Measurements from ENCODE around the gene FES.
"Not testable (repeated sequence)": the region's sequence is repeated elsewhere in the genome, so short reads cannot be mapped to it uniquely, and the experiment has no call there.

The FES gene

DNA sequence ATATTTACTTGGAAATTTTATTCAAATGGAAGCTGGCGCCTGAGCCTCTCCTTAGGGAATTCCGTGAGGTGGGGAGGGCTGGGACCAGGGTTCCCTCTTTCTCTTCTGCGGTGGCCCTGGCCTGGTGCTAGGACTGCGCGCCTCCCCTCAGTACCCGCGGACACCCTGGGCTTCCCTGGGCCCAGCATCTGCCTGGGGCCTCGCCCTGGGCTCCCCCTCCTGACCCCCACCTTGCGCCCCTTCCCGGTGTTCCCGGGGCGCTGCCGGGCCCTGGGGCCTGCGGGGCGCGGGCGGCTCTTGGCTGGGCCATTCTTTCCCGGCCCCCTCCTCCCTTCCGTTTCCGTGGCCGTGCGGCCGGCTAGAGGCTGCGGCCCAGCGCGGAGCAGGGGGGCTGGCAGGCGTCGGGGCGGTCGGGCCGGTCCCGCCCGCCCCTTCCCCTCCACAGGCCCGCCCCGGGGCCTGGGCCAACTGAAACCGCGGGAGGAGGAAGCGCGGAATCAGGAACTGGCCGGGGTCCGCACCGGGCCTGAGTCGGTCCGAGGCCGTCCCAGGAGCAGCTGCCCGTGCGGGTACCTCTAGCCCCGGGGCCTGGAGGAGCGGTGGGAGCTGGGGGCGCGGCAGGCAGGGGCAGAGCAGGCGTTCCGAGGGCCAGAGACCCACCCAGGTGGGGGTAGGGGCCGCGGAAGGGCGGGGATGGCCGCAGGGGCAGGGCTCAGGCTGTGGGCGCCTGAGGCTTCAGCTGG lies at the start of gene FES:
FES (plus strand) TSS at position 529 of the 743 bp plus-strand sequence. CDS start 542 bp downstream, outside the sequence.
- peak; percentile 78 for DNase-seq (ENCODE audit: low spot score)

DNA sequence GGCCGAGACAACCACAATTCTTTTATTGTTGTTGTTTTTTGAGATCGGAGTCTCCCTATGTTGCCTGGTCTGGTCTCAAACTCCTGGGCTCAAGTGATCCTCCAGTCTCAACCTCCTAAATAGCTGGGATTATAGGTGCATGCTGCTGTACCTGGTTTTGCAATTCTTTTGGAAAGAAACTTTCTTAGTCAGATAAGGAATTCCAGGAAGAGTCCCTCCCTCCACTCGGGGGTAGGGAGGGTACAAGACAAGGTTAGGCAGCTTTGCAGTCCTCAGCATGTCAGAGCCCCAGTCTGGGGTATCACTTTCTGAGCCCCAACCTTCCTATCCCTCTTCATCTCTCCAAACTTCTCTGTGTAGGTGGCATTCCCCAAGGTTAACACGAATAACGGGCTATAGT lies 49.7 kb upstream of the FES start:
- DNase-seq (ENCODE audit: low spot score) = no peak

DNA sequence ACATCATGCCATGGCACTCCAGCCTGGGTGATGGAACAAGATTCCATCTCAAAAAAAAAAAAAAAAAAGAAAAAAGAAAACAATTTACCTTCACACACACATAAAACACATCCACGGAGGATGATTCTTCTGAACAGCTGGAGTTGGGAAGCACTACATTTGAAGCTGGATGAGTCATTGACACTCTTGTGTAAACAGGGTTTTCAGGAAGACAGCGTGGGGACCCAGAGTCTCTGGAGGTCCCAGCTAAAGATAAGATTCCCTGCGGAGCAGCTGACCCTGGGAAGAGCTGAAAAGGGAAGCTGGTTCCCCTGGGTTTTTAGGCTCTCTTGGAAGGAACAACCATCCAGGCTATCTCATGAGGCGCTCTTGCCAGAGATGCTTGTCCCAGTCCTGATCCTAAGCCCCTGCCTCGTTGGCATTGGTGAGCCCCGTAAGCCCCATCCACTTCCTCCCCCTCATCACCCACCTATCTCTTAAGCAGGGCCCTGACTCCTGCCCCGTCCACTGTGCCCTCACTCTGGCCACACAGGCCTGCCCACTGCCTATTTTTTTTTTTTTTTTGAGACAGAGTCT lies 47.9 kb upstream of the FES start:
- no peak for DNase-seq (ENCODE audit: low spot score)

DNA sequence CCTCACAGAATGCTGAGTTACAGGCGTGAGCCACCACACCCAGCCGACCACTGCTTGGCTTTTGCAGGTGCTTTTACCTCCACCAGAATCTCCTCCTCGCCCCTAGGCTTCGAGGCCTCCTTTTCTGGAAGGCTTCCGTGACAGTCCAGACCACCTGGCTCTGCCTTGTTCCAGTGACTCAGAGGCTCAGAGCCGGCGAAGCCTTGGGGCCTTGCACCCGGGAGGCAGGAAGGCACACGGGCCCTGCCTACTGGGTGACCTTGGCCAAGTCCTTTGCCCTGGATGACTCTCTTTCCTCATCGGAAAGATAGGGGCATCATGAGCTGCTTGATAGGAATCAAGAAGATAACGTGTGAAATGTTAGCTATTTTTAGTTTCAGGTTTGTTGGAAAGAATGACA lies 47.2 kb upstream of the FES start:
- no peak for DNase-seq (ENCODE audit: low spot score)

DNA sequence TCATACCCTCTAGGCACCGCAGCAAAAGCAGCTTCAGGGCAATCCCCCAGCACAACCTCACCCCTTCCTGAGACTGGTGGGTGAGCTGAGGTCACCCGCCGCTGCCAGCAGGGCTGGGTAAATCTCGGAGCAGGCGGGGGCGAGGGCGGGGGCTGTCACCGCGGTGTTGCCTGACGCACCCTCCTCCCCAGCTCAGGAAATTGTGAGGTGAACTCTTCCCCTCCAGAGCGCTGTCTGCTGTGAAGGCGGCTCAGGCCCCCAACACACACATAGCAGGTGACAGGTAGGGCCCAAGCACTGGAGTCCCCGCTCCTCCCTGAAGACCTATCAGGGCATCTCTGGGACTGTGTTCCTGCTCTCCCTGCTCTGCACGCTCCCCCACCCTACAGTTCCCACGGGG lies 46.2 kb upstream of the FES start:
- no peak for DNase-seq (ENCODE audit: low spot score)

DNA sequence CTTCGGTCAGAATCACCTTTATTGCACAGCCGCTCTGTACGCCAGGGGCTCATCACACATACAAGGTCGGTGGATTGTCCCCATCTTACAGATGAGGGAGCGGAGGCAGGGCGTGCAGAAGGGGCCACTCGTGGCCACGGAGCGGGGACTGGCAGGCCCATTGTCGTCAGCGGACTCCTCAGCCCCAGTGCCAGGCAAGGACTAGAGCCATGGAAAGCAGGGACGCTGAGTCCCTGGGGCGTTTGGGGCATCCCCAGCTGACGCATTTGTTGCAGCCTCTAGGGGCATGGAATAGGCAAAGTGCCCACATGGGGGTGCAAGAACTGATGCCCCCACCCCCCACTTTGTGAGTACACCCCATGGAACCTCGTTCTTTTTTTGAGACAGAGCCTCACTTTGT lies 45.8 kb upstream of the FES start:
- no peak for DNase-seq (ENCODE audit: low spot score)

DNA sequence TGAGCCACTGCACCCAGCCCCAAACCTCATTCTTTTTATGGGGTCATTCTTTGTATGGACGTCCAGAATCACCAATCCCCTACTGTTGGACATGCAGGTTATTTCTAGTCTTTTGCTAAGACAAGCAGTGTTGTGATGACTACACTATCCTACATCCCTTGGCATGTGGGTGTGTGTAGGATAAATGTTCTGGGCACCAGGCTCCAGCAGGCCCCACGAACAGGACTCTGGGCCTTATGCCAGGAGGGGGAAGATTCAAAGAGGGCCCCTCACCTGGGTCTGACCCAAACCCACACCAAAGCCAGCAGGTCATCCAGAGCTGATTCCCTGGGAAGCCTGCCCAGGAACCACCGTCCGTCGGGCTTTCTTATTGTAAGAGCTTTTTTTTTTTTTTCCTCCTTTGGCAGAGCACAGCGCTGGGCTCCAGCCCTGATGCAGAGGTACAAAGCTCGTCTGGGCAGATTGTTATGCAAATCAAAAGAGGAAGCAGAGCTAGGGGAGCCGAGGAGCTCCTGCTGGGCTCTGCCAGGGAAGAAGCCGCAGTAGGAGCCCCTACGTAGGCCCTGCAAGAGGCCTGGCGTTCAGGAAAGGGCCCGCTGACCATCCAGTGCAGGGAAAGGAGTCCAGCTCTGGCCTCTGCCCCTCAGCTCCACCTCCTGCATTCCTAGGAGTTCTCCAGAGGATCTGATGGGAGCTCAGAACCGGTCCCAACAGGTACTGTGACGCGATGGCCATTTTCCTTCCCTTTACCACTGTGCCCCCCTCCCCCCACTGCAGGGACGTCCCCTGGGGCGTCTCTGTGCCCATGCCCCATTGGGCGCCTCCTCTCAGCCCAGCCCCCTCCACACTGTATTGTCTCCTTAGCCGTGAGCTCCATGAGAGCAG lies 44.9 kb upstream of the FES start:
- peak; percentile 67 for DNase-seq (ENCODE audit: low spot score)

DNA sequence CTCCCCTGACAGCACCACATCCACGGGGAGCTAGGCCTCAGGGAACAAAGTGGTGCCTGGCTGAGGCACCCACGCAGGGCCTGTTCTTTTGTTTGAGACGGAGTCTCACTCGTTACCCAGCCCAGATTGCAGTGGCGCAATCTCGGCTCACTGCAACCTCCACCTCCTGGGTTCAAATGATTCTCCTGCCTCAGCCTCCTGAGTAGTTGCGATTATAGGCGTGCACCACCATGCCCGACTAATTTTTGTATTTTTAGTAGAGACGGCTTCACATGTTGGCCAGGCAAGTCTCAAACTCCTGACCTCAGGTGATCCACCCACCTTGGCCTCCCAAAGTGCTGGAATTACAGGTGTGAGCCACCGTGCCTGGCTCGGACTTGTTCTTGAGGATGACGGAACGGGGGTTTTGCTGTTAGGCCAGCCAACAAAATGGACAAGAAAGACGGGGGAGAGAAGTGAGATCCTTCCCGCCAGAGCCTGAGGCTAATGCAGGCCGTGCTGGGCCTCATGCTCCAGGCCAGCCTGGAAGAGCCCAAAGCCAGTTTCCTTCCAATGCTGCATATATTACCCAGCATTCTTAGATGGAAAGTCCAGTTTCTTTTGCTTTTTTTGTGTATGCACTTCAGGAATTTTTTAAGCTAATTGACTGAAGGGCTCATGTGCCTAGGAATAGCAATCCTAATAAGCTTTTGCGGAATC lies 44.0 kb upstream of the FES start:
- DNase-seq (ENCODE audit: low spot score) = no peak

DNA sequence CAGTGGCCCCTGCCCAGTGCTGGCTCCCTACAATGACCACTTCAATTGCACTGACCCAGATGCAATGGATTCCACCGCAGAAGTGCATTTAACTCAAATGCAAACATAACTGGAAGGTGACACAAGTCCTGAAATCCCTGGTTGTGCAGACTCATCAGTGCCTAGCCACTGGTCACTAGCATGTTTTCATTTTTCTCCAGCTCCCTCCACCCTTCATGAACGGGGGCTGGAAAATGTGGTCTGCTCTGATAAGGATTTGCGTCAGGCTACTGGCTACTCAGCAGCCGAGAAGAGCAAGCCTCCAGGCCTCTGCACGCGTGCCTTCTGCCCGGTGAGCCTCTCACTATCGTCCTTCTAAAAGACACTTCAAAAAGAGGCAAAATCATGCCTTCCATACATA lies 43.4 kb upstream of the FES start:
- no peak for DNase-seq (ENCODE audit: low spot score)

DNA sequence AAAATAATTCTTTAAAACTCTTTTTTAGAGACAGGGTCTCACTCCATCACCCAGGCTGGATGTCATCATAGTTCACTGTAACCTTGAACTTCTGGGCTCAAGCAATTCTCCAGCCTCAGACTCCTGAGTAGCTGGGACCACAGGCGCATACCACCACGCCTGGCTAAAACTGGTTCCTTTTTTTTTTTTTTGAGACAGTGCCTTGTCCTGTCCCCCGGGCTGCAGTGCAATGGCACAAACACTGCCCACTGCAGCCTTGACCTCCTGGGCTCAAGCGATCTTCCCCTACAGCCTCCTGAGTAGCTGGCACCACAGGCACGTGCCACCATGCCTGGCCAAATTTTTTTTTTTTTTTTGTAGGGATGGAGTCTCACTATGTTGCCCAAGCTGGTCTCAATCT lies 39.6 kb upstream of the FES start:
- DNase-seq (ENCODE audit: low spot score) = no peak

DNA sequence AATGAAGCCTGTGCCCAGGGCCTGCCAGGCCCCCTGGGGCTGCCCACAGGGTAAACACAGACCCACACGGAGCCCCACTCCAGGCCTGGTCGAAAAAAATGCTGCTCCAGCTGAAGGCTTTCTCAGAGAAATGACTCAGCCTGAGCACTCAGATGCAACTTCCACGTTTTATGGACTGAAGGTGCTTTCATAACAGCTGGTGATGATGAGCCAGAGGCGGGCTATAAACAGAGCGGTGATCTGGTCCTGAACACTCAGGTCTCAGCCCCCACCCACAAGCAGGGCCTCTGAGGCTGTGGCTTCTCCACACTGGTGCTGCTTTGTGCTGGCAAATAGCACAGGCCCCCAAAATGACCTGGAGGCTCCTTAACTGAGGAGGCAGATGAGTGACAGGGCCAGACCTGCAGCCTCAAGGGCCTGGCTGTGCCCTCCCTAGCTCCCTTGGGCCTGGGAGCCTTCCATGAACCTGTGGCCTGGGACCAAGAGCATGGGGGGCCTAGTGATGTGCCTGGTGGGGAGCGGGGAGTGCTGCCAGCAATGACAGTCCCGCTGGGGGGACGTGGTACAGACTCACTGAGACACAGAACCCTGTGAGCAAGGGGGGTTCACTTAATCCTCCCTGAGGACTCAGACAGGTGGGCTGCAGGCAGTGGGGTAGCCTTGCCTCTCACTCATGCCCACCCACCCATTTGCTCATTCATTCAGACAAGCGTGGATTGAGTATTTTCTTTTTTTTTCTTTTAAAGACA lies 38.9 kb upstream of the FES start:
- no peak for DNase-seq (ENCODE audit: low spot score)

DNA sequence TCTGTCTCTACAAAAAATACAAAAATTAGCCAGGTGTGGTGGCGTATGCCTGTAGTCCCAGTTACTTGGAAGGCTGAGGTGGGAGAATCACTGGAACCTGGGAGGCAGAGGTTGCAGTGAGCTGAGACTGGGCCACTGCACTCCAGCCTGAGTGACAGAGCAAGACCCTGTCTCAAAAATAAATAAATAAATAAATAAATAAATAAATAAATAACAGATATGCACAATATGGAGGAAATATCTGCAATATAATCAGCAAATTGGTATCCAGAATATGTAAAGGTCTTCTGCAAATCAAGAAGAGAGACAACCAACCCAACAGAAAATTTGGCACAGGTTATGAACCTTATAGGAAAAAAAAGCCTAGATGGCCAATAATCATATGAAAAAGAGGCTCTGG lies 34.9 kb upstream of the FES start:
- DNase-seq (ENCODE audit: low spot score) = not testable (repeated sequence)

DNA sequence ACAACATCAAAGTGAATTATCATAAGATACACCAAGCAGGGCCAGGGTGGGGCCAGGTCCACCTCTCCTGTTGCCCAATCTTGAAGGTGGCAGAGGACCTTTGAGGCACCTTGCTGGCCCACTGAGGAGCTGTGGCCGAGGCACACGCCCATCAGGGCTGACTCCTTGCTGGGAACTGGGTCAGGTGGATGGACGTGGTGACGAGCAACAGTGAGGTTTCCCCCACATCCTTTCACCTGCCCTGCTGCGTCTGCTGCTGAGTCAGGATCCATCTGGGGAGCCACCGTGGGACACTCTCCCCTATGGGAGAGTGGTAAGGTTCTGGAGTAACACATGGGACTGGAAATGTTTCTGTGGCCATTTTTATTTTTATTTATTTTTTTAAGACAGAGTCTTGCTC lies 33.2 kb upstream of the FES start:
- DNase-seq (ENCODE audit: low spot score) = no peak

DNA sequence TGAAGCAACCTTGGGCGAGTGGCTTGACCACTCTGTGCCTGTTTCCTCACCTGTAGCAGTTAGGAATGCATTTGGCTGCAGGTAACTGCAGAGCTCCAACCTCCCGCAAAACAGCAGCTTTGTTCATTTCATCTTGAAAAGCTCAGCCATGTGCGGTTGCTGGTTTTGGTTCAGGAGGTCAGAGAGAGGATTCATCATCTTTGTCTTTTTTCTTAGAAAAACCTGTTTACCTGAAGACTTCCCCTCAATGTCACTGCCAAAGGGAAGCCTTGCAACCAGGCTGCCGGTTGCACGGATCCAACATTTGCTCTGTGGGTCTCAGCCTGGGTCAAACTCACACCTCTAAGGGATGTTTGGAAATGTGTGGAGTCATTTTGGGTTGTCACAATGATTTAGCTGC lies 32.4 kb upstream of the FES start:
- DNase-seq (ENCODE audit: low spot score) = no peak

DNA sequence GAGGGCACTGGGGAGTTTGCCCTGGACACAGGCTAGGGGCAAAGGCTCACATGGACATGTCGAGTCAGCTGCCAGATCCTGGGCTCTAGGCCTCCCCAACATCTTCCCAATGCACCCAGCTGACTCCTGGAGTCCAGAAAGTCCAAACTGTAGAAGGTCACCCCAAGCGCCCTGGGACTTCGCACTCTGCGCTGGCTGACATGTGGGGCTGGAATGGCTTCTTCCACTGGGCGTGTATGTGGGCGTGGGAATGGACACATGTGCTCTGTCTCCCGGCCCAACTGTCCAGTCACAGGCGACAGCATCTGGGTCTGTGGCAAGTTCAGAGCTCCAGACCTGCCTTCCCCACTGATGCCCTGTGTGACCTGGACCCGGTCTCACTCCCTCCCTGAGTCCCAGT lies 29.2 kb upstream of the FES start:
- DNase-seq (ENCODE audit: low spot score) = no peak

DNA sequence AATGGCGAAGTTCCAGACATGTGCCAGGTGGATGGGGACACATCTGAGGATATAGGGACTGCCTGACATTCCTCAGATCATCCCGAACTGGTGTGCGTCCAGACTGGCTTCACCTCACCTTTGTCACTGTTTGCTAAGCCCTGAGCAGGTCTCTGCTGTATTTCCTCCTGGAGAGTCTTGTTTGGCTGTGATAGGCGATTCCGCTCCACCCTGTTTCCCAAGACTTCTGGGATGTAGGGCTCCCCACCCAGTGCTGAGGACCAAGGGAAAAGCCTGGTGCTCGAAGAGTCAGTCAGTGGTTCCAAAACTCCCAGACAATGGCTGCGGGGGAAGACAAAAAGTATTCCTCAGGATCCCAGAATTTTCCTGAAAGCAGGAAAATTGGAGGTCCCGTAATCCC lies 27.0 kb upstream of the FES start:
- DNase-seq (ENCODE audit: low spot score) = no peak

DNA sequence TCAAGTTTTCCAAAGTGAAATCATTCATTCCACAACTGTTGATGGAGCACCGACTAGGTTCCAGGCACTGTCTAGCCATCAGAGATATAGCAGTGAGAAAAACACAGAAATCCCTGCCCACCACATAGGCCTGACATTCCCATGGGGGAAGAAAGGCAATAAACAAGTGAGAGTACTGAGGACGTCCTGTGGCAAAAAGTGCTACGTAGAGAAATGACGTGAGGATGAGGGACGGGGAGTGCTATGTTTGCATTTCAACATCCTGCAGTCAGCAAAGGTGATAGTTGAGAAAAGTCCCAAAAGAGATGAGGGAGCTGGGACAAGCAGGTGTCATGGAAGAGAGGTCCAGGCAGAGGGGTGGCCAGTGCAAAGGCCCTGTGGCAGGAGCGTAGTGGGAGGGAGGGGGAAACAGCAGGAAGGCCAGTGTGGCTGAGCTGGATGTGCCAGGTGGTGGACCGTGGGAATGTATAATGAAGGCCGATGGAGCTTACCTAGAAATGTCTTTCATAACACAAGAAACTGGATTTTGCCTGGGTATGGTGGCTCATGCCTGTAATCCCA lies 26.3 kb upstream of the FES start:
- no peak for DNase-seq (ENCODE audit: low spot score)

DNA sequence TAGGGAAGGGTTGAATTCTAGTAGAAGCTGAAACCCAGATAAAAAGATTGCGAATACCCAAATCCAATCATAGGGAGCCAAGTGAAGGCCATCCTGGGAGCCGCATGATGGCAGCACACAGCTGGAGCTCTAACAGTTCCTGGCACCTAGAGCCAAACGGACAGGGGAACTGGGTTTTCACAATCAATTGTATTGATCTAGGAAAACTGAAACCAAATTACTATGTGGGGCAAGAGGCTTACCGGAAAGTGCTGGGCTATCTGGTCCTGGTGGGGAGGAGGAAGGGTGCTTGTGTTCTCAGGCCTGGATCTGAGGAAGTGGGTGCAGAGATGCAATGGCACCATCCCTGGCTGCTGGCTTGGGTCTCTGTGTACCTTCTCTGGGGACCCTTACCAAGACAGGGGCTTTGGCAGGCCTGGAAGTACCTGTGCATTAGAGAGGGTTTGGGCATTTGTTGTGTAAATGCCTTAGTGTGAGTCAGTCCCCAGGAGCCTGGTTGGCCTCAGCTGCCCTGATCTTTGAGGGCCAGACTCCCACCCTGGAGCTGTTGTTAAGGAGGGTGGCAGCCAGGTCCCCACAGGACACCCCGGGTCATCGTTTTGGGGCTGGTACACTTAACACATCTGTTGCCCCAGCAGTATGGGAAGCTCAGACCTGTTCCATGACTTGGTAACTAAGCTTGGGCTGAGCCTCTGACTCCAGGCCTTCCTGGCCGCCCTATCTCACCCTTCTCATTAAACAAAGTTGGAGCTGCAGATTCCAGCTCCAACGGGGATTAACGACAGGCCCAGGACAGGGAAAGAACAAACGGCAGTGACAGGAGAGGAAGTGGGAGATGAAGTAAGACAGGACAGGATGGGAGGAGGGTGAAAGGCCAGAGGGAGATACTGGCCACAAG lies 24.8 kb upstream of the FES start:
- DNase-seq (ENCODE audit: low spot score) = no peak

DNA sequence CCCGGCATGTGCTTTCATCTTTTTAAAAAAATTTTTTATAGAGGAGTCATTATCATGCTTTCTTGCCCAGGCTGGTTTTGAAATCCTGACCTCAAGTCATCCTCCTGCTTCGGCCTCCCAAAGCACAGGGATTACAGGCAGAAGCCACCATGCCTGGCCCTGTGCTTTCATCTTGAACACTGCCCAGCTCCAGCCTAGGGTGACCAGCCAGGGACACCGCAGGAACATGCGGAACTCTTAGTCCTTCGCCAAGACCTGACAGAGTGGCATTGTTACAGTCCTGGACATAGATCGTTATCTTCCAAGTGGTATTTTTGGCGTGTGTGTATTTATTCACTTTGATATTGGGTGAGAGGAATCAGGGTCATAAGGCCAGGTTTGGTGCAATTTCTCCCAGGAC lies 23.9 kb upstream of the FES start:
- no peak for DNase-seq (ENCODE audit: low spot score)

DNA sequence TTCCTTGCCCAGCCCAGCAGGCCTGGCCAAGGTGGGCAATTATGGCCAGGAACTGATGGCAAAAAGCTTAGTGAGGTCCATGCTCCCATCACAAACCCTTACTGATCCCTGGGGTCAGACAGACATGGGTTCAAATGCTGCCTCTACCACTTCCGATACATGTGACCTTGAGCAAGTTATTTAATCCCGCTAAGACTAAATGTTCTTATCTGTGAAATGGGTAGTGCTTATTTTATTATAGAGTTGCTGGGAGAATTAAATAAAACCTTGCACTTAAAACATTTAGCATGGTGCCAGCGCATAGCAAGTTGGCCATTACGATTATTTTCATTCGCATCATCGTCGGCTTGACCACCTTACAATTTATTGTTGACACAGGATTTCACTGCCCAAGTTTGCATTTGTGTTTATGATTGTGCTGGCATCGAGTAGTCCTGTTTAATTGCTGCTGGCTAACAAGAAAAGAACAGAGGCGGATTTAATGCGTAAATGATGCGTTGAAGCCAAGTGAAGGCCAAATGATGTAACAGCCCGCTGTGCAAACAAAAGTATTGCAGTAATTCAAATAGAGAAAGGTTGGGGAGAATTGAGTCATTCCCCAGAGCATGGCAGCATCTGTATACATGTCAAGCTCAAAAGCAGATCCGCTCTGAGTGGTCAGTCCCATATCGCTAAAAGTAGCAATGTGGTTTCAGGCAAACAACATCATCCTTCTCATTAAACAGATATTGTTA lies 23.2 kb upstream of the FES start:
- no peak for DNase-seq (ENCODE audit: low spot score)

Measured in ecto neural progenitor cell (in vitro differentiated cells).